Mesenteric fat pad (tissue), 1 donor: ENCODE data around the gene USP27X. TPM values are rescaled to one million over a fixed set of nuclear protein-coding genes. Genes with fewer than 3 reads are reported as not detected.

ENCODE experiments used
- DNase-seq: peaks from one replicate; pipeline ENCODE4 v3.0.0-alpha.2; 2020; ENCODE audit warnings: low spot score
- long read RNA-seq: library from polyadenylated mRNA; unstranded; transcript quantifications from one replicate; pipeline ENCODE4 v2.0.0, GENCODE V29; 2020
- total RNA-seq: library from RNA; stranded (reverse); fragmentation: NEBNext Ultra II Directional; extraction: Animal tissue kit (Norgen Biotek cat#: 25700); gene quantifications from one replicate; pipeline ENCODE4 v1.2.1, GENCODE V29; 2021
- donor health status: DM: yes; HTN: yes; CAD: no.

USP27X gene
- total RNA-seq, result 1.9 TPM
- long read RNA-seq, result 0 reads

DNA sequence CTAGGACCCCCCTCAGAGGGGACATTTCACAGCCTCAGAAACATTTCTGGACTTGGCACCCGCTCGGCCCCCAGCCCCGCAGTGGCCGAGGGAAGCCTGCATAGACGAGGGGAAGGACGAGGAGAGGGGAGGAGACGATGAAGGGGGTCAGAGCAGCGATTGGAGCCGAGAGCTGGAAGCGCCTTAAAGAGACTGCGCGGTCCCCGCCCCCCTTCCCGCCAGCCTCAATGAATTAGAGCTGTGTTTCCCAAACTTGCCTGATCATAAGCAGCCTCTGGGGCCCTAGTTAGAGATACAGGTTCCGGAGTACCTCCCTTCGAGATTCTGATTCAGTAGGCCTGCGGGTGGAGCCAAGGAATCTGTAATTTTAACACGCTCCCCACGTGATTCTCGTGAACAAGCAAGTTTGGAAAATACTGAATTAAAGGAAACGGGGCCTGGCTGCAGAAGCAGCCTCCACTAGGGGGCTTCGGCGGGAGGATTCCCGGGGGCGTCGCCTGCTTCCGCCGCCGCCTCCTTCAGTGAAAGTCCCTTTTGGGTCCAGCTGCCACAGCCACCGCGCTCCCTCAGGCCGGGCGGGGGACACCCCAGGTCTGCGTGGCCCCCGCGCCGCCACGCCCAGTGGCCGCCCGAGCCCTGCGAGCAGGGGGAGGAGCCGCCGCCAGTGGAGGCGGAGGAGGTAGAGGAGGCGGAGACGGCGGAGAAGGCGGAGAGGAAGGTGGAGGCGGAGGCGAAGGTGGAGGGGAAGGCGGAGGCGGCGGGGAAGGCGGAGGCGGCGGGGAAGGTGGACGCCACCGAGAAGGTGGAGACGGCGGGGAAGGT, at the start of gene USP27X:
Gene USP27X, plus strand, starts transcription at position 651 of the 822 bp plus-strand sequence. CDS start 824 bp downstream, outside the sequence.
- DNase-seq, result peak; percentile 92

DNA sequence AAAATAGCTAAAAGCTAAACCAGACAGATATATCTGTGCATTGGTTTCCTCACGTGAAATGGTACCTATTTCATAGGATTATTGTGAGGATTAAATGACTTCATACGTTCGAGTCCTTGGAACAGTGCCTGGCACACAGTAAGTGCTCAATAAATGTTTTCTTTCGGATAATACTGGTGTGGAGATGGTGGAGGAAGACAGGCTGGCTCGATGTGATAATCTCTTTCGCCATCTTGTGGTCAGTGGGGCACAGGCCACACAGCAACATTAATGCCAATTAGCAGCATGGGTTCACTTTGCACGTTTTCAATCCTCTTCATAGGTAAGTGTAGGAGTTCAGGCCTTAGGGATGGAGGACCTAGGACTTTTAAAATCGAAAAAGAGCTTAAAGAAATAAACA, 40.9 kb upstream of the USP27X start:
- no peak for DNase-seq

DNA sequence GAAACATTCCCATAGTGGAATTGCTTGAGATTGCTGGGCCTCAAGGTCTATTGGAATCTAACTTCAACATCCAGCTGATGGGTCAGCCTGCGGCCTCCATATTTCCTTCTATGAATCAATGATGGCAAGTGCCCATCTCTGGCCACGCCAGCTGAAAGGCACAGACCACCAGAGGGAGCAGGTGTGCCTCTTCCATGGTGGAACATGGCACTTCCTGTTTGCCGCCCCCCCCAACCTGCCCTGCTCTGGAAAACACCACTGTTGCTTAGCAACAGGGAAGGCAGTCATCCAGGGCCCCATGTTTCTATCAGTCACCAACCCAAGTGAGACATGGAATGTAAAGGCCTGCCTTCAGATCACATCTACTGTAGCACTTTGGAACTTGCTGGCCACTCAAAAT, 38.6 kb upstream of the USP27X start:
- DNase-seq, result no peak

DNA sequence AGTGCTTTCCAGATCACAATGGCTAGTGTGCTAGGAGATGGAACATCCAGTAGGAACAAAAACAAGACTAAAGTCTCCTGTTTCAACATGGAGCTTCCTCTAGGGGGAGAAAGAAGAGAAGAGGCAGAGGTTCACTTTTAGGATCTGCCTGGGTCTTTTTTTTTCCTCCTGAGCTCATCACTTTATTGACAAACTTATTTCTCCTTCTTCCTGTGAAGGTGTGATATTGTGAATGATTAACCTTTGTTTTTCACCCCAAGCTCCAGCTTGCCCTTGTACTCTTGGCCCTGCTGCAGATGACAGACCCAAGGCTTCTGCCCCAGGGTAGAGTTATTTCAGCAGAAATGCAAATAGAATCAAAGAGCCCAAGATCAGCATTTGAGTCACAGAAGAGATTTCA, 36.7 kb upstream of the USP27X start:
- DNase-seq, result no peak

DNA sequence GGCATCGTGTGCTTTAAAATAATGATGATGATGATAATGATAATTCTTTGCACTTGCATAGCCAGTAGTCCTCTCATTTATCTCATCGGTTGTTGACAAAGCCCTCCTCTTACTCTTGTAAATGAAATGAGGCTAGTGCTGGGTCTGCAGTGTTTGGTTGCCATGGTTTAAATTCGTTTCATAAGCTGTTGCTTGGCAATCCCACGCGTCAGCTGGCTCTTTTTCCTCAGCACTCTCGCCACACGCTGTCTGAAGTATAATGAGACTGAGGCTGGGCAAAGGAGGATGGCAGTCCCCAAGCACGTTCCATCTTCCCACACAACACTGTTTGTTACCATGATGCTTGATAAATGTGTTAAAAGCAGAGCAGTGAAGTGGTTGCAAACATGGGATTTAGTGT, 34.7 kb upstream of the USP27X start:
- no peak for DNase-seq

DNA sequence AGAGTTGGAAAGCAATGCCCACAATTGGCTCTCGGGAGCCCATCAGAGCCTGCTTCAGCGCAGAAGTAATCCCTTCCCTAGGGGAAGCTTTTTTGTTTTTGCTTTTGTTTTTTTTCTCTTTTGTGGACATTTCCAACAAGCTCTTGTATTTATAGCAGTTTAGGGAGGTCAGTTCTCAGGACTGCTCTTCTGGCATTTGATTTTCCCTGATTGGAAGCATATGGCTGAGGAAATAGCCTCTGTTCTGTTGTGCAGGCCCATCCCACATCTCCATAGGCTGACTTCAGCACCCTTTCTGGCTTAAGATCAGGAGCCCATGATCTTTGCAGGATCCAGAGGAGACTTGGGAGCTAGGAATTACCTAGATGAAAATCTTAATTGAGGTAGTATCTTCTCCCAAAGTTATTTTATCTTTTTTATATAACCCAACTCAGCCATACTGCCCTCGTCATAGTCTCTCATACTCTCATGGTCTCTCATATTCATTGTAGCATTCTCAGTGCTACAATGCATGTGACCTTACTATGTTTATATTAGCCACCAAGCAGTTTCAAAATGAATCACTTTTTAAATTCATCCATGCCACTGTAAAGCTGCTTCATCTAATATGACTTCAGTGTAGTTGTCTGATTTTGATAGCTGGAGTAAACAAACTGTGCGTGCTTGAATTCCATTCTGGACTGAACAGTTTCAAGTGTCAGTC, 33.4 kb upstream of the USP27X start:
- no peak for DNase-seq

DNA sequence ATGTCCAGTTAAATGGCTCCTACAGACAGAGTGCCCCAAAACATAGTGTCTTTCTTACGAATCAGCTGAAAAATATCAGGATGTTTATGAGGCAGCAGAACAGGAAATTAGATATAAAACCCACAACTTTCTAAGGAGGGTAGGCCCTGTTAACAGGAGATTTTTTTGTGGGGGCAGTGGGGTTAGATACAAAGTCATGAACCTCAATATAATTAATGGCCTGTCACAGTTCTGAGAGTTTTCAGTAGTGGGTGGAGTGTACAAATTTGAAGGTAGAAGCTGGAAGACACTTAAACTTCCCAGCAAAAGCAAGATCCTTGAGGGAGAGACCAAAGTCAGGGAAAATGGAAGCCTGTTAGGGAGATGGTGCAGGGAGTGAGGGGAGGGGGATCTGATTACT, 32.8 kb upstream of the USP27X start:
- DNase-seq, result no peak

DNA sequence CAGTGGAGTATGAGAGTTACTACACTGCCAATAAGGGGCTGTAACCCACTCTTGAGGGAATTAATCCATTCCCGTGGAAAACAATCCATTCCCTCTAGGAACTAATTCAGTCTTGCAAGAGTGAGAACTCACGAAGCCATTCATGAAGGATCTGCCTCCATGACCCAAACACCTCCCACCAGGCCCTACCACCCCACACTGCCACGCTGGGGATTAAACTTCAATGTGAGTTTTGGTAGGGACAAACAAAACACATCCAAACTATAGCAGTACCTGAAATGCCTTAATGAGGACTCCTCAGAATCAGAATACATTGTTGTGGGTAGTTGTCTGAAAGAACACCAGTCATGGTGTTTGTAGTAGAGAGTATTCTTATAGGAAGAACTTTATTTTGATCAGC, 31.0 kb upstream of the USP27X start:
- DNase-seq, result no peak

DNA sequence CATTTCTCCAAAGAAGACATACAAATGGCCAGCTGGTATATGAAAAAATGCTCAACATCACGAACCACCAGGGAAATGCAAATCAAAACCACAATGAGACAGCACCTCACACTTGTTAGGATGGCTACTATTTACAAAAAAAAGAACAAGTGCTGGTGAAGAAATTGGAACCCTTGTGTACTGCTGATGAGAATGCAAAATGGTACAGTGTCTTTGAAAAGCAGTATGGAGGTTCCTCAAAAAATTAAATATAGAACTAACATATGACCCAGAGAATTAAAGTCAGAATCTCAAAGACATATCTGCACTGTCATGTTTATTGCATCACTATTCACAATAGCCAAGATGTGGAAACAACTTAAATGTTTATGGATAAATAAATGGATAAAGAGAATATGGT, 29.3 kb upstream of the USP27X start:
- DNase-seq, result no peak

DNA sequence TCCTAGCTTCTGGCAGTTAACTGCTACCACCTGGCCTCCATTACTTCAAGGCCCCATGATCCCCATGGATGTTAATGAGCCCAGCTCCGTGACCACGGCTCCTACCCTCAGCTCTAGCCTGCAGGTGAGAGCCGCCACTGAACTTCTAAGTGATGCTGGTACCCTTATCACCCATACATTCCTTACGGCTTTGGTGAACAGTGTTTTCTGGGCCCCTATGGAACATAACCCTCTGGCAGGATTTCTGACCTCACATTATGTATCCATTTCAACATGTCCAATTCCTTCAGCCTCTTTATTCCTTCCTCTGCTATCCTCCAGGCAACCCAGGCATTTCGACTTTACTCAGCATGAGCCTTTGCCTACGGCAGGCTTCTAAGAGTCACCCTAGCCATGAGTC, 25.6 kb upstream of the USP27X start:
- no peak for DNase-seq

DNA sequence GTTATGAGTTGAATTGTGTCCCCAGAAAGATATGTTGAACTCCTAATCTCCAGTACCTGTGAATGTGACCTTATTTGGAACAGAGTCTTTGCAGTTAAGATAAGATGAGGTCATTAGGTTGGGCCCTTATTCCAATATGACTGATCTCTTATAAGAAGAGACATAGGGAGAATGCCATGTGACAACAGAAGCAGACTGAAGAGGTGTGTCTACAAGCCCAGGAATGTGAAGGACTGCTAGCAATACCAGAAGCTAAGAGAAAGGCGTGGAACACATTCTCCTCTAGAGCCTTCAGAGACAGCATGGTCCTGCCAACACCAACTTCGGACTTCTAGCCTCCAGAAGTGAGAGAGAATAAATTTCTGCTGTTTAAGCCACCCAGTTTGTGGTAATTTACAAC, 22.5 kb upstream of the USP27X start:
- DNase-seq, result no peak

DNA sequence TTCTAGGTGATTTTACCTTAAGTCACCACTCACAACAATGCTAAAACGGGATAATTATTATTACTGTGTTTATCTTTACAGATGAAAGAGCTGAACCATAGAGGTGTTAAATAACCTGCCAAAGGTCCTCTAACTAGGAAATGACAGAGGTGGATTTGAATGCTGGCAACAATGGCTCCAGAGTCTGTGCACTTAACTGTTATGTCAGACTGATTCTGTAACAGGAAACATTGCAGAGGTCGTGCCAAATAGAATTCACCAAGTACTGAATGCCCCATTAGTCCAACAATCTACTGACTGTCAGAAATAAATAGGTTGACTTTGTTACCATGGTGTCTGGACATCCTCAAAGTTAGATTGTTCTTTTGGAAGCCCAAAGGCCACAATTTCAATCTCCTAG, 20.9 kb upstream of the USP27X start:
- no peak for DNase-seq

DNA sequence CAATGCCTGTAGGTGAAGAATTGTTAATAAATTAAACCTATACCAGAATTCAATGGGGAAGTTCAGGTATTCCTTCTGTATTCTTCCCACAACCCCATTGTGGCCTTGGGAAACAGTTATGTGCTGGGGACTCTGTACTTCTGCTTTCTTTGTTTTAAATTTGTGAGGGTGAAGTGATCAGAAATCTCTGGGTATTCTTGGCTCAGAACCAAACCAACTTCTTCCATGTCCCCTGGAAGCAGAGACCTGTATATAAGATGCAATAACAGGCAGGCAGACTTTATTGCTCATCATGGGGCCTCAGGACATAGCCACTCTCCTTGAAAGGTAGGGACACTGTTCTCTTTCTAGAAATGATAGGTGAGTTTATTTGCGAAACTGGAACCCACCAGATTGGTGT, 19.8 kb upstream of the USP27X start:
- DNase-seq, result no peak

DNA sequence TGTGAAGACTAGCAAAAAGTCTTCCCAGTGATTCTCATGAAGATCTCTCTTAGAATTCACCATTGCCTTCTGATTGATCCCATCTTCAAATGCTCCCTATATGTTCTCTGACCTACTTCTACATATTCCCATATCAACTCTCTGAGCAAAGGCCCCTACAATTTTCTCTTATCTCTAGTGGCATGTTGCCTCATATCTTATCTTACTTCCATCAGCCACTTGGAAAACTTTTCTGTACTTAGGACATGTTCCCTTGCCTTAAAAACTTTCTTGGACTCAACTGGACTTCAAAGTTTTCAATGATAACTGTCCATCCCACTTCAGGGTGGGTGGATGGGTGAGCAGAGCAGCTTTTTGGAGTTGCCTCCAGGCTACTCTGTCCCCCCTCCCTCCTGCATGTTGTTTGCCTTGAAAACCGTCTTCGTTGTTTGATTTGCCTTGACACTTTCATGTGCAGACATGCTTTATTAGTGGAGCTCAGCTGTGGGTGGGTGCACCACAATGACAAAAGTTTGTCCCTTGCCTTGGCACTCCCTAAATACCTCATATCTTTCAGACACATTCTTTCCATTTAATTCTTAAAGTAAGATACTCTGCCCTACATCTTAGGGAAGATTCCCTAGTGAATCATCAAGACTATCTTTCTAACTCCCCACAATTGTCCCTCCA, 18.3 kb upstream of the USP27X start:
- no peak for DNase-seq

DNA sequence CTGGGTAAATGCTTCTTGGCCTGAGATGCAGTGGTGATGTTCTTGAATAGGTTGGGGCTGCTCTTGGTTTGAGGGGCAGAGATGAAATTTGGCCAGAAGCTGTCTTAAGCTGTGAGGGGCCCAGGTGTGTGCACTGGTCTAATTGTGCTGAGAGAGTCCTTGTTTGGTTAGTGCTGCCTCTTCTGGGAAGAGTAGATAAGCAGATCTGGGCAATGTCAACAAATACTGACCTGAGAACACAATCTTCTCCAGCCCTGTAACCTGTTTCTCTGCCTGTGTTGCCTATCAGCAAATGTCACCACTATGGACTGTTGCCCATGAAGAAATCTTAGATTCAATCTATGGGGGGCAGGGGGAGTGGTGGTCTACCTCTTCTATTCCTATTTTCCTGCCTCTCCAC, 17.2 kb upstream of the USP27X start:
- DNase-seq, result no peak

DNA sequence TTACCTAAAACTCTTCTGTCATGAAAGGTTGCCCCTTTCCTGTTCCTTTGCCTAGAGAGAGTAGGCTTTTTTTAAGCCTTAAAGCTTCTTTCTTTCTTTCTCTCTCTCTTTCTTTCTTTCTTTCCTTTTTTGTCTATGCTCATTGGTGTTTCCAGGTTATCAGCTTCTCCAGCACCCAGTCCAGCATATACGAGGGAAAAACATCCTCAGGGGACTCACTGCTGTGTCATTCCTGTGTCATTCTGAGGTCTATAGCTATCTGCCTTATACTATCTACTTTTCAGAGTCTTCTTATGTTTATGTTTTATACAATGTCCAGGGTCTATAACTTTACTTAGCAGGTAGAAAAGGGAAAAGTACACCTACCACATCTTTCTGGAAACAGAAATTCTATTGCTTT, 10.5 kb upstream of the USP27X start:
- no peak for DNase-seq

DNA sequence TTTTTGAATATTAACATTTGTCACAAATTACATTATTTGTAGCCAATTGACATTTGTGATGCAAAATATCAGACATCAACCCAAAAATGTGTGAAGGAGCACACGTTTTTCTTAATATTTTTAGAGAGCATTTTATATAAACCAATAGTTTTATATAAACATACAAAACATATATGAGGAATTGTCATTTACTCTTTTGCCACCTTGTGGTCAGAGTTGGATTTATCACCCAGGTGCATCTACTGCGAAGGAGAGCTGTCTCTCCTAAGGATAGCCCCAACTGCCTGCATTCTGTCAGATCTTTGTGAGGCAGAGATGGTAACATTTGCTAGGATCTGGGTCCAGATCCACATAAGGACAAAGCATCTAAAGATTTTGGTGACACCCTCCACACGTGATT, 2.5 kb upstream of the USP27X start:
- no peak for DNase-seq

DNA sequence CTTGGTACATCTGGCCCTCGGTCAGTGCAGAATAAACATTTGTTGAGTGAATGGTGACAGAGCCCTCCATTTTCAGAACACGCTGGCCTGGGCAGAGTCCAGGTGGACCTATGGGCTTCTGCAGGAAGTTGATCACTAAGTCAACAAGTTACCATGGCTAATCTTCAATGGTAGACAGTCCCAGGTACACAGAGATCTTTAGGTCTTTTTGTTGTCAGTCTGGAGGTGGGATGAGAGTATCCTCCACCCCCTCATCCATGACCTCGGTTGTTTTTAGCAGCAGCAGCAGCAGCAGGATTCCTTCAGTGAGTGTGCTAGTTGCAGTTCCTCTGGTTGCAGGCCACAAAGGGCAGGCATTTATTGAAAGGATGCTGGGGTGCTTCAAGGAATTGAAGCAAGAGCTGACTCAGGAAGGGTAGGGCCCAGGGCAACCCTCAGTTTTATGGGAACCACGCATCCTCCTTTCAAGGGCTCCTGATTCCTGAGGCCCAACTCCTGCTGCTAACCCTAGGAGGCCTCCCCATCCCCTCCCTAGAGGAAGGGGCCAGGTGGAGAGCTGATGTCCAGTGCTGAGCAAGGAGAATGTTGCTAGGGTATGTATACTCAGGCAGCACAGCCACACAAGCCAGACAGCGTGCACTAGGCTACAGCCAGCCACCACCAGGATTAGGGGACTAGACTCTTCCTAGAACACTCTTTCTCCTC, 1.7 kb upstream of the USP27X start:
- no peak for DNase-seq

DNA sequence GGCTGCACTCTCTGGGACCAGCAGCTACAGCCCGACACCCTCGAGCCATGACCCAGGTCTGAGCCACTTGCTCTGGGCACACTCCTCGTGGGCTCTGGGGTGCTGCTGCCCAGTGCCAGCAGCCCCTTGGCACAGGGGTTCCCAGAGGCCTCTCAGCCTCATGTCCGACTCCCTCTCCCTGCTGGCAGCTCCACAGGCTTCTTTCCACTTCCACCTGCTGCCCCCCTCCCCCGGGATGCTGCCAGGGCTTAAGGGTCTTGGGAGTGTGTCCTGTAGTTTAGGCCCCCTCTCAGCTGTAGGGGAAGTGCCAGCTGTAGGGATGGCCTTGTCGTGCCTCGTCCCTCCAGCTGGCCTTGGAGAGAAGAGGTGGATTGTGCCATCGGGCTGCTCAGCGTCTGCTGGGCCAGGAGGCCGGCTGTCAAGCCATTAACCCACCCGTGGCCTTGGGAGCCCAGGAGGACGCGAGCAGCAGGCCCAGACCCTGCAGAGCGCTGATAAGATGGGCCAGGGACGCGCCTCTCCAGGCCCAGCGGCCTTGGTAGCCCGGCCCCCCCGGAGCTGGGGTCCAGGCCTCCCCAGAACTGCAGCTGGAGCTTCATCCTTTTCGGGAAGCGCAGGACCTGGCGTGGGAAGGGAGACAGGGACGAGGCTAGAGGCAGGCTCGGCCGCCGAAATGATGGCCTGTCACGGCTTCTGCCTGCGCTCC, 1.0 kb upstream of the USP27X start:
- no peak for DNase-seq

DNA sequence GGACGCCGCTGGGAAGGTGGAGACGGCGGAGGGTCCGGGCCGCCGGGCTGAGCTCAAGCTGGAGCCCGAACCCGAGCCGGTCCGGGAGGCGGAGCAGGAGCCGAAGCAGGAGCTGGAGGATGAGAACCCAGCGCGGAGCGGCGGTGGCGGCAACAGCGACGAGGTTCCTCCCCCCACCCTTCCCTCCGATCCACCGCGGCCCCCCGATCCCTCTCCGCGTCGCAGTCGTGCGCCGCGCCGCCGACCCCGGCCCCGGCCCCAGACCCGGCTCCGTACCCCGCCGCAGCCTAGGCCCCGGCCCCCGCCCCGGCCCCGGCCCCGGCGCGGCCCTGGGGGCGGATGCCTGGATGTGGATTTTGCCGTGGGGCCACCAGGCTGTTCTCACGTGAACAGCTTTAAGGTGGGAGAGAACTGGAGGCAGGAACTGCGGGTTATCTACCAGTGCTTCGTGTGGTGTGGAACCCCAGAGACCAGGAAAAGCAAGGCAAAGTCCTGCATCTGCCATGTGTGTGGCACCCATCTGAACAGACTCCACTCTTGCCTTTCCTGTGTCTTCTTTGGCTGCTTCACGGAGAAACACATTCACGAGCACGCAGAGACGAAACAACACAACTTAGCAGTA, 483 bp downstream of the USP27X start:
- DNase-seq, result no peak

DNA sequence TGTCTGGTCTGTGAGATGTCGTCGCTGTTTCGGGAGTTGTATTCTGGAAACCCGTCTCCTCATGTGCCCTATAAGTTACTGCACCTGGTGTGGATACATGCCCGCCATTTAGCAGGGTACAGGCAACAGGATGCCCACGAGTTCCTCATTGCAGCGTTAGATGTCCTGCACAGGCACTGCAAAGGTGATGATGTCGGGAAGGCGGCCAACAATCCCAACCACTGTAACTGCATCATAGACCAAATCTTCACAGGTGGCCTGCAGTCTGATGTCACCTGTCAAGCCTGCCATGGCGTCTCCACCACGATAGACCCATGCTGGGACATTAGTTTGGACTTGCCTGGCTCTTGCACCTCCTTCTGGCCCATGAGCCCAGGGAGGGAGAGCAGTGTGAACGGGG, 1.4 kb downstream of the USP27X start:
- DNase-seq, result no peak
